SIG-M5 treated with dmso at 0.1 percent for 504 hours (cell line): ENCODE data around the gene FHOD3.
"Not testable (repeated sequence)": the region's sequence is repeated elsewhere in the genome, so short reads cannot be mapped to it uniquely, and the experiment has no call there.

Experiments
- DNase-seq: peaks from one replicate; lab custom pipeline; 2025; ENCODE audit not compliant: unreplicated experiment; lab: John Stamatoyannopoulos, UW

The FHOD3 gene

DNA sequence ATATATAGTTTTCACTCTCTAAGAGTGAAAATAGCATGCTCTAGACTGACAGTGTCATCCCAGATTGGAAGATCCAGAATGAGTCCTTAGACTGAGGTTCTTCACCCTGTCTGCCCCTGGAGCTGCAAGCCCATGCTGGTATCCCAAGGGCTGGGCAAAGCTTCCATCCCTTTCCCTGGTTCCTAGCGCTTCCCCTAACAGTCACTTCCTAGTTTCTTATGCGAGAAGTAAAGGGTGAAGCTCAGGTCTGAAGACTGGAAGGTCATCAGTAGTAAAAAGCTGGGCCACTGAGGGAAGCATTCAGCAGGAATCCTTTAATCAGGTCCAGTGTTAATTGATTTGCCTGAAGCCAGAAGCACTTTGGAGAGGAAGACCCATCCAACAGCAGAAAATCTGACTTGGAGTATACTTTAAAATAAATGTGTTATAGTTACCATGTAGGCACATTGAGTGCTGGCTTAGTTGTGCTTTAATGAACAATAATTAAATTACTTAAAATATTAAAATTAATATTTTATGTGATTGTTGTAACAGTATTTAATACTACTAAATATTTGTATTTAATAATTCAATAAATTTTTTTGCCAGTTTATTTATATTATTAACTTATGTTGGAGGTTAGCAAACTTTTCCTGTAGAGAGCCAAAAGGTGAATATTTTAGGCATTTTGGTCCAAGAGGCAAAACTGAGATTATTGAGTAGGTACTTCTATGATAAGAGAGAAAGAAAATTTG lies 237.9 kb downstream of the FHOD3 start:
- DNase-seq: no peak

DNA sequence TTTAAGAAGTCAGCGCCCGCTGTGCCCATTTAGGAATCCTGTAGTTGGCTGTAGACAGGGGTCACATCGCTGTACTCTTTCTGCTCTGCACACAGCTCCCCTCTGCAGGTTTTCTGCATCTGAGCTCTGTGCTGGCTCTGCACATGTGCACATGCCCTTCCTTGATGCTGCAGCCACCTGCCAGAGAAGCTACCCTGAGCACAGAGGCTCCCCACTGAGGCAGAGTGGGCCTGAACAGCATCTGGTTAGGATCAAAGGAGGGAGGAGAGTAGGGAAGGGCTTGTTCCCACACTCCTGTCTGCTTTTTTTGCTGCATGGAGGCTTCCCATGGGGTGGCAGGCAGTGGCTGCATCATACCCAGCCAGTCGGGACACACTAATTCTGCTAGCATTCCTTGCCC lies 238.9 kb downstream of the FHOD3 start:
- DNase-seq: no peak

DNA sequence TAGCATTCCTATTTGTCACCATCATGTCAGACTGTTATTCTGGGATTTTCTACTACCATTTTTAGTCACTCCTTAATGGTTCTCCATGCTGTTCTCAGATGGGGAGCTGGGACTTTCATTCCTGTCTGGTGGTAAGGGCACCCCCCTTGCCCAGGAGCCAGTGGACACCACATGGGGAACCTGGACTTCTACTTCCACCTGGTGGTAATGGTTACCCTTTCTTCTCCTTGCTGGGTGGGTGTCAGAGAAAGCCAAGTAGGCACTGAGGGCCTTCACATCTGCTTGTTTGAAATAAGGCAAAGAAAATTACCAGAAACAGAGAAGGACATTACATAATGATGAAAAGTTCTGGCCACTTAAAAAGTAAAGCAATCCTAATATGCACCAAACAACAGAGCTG lies 239.8 kb downstream of the FHOD3 start:
- no peak for DNase-seq

DNA sequence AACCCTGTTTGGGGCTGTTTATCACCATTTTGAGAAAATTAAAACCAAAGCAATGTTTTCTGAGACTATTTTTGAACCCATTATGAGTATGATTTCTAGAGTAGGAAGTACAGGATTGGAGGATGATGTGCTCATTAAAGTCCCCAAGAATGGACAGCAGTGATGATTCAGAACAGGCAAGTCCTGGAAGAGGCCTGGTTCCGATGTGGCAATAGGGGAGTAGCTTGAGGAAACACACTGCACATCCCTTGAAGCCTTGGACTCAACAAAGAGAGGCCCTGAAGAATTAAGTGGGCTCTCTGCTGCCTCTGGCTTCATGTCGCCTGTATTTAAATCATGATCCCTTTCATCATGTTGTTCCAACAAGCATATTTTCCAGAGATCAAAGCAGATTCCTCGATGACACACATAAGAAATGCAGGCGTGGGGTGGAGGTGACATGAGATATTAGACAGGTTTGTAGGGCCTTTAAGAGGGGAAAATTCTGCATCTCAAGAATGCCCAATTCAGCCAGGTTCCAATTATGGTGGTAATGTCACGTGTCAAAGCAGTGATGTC lies 242.2 kb downstream of the FHOD3 start:
- DNase-seq: no peak

- no peak for DNase-seq
These were observed 245.5 kb downstream of the FHOD3 start for GRCh38 chr18:36543030-36543429.

GRCh38 chr18:36543991-36544725 lies 246.6 kb downstream of the FHOD3 start:
- no peak for DNase-seq

DNA sequence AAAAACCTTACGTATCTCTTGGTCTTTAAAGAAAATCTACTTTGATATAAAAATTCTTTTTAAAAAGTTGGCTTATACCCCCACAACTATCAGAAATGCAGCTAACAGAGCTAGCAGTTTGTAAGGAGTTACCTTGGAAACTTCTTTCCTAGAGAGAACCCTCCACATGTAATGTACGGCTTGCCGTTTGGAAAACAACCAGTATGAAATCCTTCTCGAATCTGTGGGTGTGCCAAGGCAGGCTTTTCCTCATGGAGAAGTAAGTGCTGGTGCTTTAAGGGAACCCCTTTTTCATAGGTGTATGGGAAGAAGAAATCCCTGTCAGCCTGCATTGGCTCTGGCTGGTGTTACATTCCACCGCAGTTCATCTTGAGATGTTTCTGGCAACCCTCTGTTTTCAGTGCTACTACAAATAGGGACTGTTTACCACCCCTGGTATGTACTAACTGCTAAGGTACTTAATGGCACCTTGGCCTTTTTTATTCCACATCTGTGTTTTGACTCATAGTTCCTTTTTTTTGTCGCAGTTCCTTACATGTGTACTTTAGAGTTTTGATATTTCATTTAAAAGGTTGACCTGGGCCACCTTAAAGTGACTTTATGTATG lies 248.4 kb downstream of the FHOD3 start:
- DNase-seq: no peak

DNA sequence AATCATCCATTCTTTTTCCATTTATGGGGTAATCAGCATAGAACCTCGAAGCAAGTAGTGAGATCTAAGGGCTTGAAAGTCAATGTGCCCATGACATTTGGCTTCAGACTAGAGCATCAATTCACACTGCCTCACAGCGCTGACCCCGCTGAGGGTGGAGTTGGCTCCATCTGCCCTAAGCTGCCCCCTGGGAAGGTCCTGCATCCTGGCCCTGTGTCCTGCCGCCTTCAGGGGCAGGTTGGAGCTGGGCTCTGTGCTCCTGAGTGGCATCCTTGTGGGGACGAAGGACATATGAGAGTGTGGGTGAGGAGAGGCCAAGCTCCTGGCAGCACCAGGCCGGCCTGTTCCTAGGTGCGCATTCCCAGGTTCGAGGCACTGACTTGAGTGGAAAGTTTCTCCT lies 249.4 kb downstream of the FHOD3 start:
- DNase-seq: no peak

- DNase-seq: no peak
These were observed 250.0 kb downstream of the FHOD3 start for GRCh38 chr18:36547544-36547943.

GRCh38 chr18:36551274-36551673 lies 253.8 kb downstream of the FHOD3 start:
- not testable (repeated sequence) for DNase-seq

GRCh38 chr18:36558234-36558633 lies 260.7 kb downstream of the FHOD3 start:
- DNase-seq: no peak

GRCh38 chr18:36559149-36559857 lies 261.8 kb downstream of the FHOD3 start:
- DNase-seq: no peak

- no peak for DNase-seq
These were observed 262.7 kb downstream of the FHOD3 start for GRCh38 chr18:36560187-36560586.

GRCh38 chr18:36561046-36561445 lies 263.5 kb downstream of the FHOD3 start:
- DNase-seq: no peak

DNA sequence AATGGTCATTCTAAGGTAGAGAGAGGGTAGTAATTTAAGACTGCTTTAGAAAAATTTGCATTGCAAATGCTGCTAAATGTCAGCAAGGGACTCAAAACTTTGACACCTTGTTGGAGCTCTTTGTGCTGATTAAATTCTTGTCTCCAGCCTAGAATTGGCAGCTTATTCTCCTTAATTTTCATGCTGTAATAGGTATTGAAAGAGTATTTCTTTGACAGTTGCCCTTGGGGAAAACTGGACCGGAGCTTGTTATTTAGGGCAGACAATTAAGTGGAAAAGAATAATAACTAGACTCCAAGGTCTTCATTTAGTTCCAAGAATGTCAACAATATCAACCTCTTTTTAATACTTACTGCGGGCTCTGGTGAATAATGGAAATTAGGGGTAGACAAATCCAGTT lies 267.3 kb downstream of the FHOD3 start:
- no peak for DNase-seq

GRCh38 chr18:36567800-36568199 lies 270.3 kb downstream of the FHOD3 start:
- DNase-seq: no peak

DNA sequence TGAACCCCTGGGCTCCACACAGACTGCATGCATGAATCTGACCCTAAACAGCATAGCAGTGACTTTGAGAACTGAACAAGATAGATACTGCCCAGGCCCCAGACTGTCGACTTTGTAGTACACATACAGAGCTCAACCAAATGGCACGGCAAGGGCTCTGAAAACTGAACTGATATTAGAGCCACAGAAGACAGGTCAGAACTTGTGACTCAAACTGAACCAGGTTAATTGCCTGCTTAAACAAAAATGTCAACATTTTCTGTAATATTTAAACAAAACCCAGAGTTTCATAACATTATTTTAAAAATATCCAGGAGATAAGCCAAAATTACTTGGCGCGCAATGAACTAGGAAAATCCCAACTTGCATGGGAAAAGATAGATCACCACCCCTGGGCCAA lies 271.0 kb downstream of the FHOD3 start:
- no peak for DNase-seq

DNA sequence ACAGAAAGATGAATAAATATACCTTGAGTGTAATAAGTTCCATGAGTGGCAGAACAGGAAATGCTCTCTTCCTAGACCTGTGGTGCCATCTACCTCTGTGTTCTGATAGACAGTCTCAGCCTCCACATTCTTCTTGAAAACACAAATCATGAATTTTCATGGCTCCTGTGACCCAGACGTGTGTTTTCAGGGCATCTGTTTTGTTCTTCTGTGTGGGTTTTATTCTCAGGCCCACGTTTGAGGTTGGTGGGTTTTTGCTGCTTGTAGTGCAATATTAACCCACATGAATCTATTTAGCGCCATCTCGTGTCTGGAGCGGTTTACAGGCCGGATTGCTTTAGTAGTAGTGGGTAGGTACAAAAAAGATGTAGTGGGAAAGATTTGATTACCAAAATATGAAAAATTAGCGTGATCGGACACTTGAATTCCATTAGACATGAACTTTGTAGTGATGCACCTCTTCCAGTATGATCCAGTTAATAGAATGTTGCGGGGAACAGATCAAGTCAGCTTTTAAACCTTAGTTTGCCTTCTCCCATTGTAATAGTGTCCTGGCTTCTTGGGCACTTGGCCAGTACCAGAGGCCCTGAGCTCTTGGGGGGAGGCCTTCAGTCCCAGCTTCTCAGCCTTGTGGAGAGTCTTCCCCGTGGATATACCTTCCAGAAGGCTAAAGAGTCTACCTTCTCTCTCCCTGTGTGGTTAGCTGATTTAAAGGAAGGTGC lies 274.8 kb downstream of the FHOD3 start:
- peak; percentile 6 for DNase-seq

DNA sequence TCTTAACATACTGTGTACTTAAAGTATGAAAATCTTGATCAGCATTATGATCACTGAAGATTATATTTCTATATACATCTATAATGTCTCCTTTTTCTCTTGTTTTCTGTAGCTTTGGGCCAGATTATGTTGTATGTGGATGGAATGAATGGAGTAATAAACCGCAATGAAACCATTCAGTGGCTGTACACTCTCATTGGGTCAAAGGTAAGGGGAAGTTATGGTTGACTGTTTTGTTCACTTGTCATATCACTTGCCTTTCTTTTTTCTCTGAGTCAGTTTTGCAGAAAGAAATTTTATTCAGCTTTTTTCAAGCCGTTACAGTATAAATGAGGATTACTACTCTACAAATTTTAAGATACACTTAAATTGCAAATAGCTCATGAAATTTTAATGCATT lies 278.8 kb downstream of the FHOD3 start:
- DNase-seq: no peak

DNA sequence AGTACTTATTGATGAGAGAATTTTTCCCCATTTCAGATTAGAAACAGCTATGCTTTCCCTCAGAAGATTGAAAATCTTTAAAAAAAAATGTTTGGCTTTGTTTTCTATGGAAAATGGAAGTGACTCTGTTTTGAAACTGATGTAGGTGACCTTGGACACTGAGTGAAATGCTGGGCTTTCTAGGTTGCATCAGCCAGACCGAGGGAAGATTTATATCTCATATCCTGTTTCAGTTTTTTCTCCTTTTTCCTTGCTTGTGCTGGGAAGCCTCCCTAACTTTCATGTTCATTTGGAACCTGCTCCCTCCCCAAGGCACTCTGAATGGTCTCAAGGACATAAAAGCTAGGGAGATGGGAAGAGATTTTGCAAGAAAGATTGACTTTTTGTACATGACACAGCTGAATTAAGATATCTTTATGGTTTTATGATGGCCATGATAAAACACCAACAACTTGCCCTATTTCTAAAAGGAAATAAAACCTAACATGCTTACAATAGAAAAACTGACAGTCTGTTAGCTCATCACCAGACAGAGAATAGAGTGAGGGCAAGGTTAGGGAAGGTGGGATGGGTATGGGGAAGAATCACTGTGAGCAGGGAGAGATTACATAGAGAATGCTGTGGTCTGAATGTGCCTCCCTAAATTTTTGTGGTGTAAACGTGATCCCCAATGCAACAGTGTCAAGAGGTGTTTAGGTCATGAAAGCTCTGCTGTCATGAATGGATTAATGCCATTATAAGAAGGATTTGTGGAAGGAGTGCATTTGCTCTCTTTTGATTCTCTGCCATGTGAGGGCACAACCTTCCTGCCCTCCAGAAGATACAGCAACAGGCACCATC lies 281.6 kb downstream of the FHOD3 start:
- no peak for DNase-seq
